ENCODE measurements around the gene ECT2L. TPM values are rescaled to one million over a fixed set of nuclear protein-coding genes. Genes with fewer than 3 reads are reported as not detected.

Gene ECT2L
- total RNA-seq, 1 experiment from 2014 or later, result not detected

DNA sequence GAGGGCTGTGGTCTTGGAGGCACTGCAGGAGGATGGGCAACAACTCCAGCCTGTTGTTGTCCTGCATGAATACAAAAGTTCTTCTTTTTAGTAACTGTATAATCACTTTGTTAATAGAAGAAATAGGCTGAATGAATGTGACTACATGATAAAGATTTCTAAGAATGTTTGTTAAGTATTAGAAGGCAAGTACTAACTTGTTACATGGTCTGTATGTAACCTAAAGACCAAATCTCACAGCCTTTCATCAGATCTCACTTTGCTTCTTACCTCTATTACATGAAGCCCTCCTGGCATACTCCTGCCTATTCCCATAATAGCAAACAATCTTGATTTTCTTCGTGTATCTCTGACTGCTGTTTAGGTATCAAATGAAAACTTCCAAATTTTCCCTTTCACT, 118.8 kb downstream of the ECT2L start:
- H3K27me3 ChIP-seq (ENCODE audit: insufficient read depth, low read length), result no peaks in the 10 kb centered on the region
- H3K9me2 ChIP-seq (ENCODE audit: insufficient read depth), result no peaks in the 10 kb centered on the region
- no peak for DNase-seq (ENCODE audit: low read depth, low spot score)
- no peak overlapping the region for H2AFZ ChIP-seq (ENCODE audit: low read depth, low read length, poor library complexity, severe bottlenecking)
- no TSS peak for BruUV-seq (replicated peaks)
- no peaks in the 10 kb centered on the region for H3K9me3 ChIP-seq (ENCODE audit: control insufficient read depth in 1 of 2, insufficient read depth in 1 of 2, low read depth in 1 of 2, low read length in 2 of 2)
- no peaks in the 10 kb centered on the region for H4K20me1 ChIP-seq (ENCODE audit: insufficient read depth)
- POLR2A ChIA-PET, result no interaction called here
- H3K9ac ChIP-seq (ENCODE audit: low read length), result no peak overlapping the region
- H3K4me2 ChIP-seq (ENCODE audit: low read length), result no peak overlapping the region
- TF ChIP-seq RAD21 (IDR thresholded peaks at IDR 0.05; ENCODE audit: low read depth), result no peak
- TF ChIP-seq FOSL1 (IDR thresholded peaks at IDR 0.05; ENCODE audit: low read depth), result no peak
- TF ChIP-seq ZFX (IDR thresholded peaks at IDR 0.05), result no peak
- TF ChIP-seq CBX3 (IDR thresholded peaks at IDR 0.05; ENCODE audit: low read depth), result no peak
- no peak for TF ChIP-seq SRF (IDR thresholded peaks at IDR 0.05; ENCODE audit: low read depth)
- TF ChIP-seq EGR1 (IDR thresholded peaks at IDR 0.05; ENCODE audit: low read depth), result no peak
- H3K79me2 ChIP-seq (ENCODE audit: insufficient read depth, low read length), result no peaks in the 10 kb centered on the region
- H3K27ac ChIP-seq (ENCODE audit: low read depth, low read length), result no peak overlapping the region
- intact Hi-C loops (cut with micrococcal nuclease), result no loop called here
- peaks cover 19 to 31% of the 10 kb centered on the region in 2 experiments for H3K36me3 ChIP-seq (ENCODE audit: control insufficient read depth in 1 of 2, insufficient read depth in 2 of 2, low read length in 2 of 2)
- RAD21 ChIA-PET (ENCODE audit: low non-redundant PET in 1 of 2, low total read pairs in 2 of 2, uncharacterized antibody in 2 of 2, unreplicated experiment in 2 of 2), result no interaction called here
- CTCF ChIA-PET, result no interaction called here
- no peak for ATAC-seq
- no peaks in the 10 kb centered on the region for H3K4me1 ChIP-seq (ENCODE audit: control insufficient read depth in 1 of 2, insufficient read depth in 2 of 2, low read length in 2 of 2)
- H3K4me3 ChIP-seq (replicated peaks in 1 of 2; ENCODE audit: low read depth in 1 of 2, low read length in 2 of 2), result no peak overlapping the region

GRCh38 chr6:138920906-138921305, 125.0 kb downstream of the ECT2L start:
- BruUV-seq (replicated peaks), result no TSS peak
- Histone ChIP-seq H3K36me3 (ENCODE audit: control insufficient read depth in 1 of 2, insufficient read depth in 2 of 2, low read length in 2 of 2) (peaks cover 5 to 15% of the 10 kb centered on the region in 2 experiments; a peak in 3 of 4 replicates), H3K79me2 (ENCODE audit: insufficient read depth, low read length) (no peaks in the 10 kb centered on the region), H3K27ac (ENCODE audit: low read depth, low read length) (no peak overlapping the region), H4K20me1 (ENCODE audit: insufficient read depth) (no peaks in the 10 kb centered on the region), H3K4me2 (ENCODE audit: low read length) (no peak overlapping the region), H3K9me3 (ENCODE audit: control insufficient read depth in 1 of 2, insufficient read depth in 1 of 2, low read depth in 1 of 2, low read length in 2 of 2) (no peaks in the 10 kb centered on the region), H3K4me3 (replicated peaks in 1 of 2; ENCODE audit: low read depth in 1 of 2, low read length in 2 of 2) (no peak overlapping the region), H3K27me3 (ENCODE audit: insufficient read depth, low read length) (no peaks in the 10 kb centered on the region), H3K9me2 (ENCODE audit: insufficient read depth) (no peaks in the 10 kb centered on the region), H3K9ac (ENCODE audit: low read length) (no peak overlapping the region), H2AFZ (ENCODE audit: low read depth, low read length, poor library complexity, severe bottlenecking) (no peak overlapping the region), H3K4me1 (ENCODE audit: control insufficient read depth in 1 of 2, insufficient read depth in 2 of 2, low read length in 2 of 2) (no peaks in the 10 kb centered on the region)
- ChIA-PET CTCF (no interaction called here), RAD21 (ENCODE audit: low non-redundant PET in 1 of 2, low total read pairs in 2 of 2, uncharacterized antibody in 2 of 2, unreplicated experiment in 2 of 2) (interaction anchor here in 1 of 2 experiments (0.6 kb wide), 1 partner anchor 42 kb away, joined by 3 read pairs; no protein-coding TSS in a partner anchor), POLR2A (no interaction called here)
- DNase-seq (ENCODE audit: low read depth, low spot score) (no peak), ATAC-seq (no peak)
- TF ChIP-seq CBX3 (IDR thresholded peaks at IDR 0.05; ENCODE audit: low read depth) (no peak), JUND (IDR thresholded peaks at IDR 0.05) (no peak), EZH2 (IDR thresholded peaks at IDR 0.05) (no peak), TCF7L2 (IDR thresholded peaks at IDR 0.05; ENCODE audit: borderline replicate concordance, extremely low read depth, insufficient read depth, insufficient read length) (no peak), ZBTB33 (IDR thresholded peaks at IDR 0.05; ENCODE audit: extremely low read depth, insufficient replicate concordance, low read length) (no peak), FOSL1 (IDR thresholded peaks at IDR 0.05; ENCODE audit: low read depth) (no peak), ZFX (IDR thresholded peaks at IDR 0.05) (no peak), RAD21 (IDR thresholded peaks at IDR 0.05; ENCODE audit: low read depth) (no peak), ELF1 (IDR thresholded peaks at IDR 0.05; ENCODE audit: borderline replicate concordance, low read depth) (no peak)
- intact Hi-C loops (cut with micrococcal nuclease), result no loop called here
